Measurements from ENCODE around the gene HLA-DPA1. TPM values are rescaled to one million over a fixed set of nuclear protein-coding genes. Genes with fewer than 3 reads are reported as not detected.
A peak's percentile ranks its signal among the peaks of the same experiment; 100 is the strongest.

HLA-DPA1 gene
- total and polyA plus RNA-seq, 10 of the 15 experiments (the other 5 are each of a cell fraction or from before 2014, with no cell fraction given) = 508 to 1,640 (median 829) TPM

DNA sequence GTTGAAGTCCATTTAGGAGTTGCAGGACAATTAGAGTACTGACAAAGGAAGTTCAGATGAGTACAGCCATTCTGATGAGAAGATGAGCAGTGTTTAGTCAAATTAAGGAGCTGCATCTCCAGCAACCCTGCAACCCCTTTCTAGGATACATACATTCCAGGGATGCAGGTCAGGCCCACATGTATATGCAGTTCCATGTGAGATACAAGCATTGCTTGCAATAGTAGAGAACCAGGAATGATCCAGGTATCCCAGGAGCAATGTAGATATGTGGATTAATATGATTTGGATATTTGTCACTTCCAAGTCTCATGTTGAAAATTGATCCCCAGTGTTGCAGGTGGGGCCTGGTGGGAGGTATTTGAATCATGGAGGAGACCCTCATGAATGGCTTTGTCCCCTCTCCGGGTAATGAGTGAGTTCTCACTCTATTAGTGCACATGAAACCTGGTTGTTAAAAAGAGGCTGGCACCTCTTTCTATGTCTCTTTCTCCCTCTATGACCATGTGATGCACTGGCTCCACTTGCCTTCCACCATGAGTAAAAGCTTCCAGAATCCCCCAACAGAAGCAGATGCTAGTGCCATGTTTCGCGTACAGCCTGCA is 6.4 kb downstream of the HLA-DPA1 start (continued):
- TF ChIP-seq POLR2A (IDR thresholded peaks at IDR 0.05; ENCODE audit: low read depth, low read length) (0 out of 2 replicates have a peak, but pooled peaks have one; percentile 29), NBN (IDR thresholded peaks at IDR 0.05) (no peak), NR2F1 (conservative IDR thresholded peaks at IDR 0.05) (no peak), SIX5 (IDR thresholded peaks at IDR 0.05; ENCODE audit: low read depth, low read length, severe bottlenecking) (no peak)
- TF ChIP-seq, protein P1, sequence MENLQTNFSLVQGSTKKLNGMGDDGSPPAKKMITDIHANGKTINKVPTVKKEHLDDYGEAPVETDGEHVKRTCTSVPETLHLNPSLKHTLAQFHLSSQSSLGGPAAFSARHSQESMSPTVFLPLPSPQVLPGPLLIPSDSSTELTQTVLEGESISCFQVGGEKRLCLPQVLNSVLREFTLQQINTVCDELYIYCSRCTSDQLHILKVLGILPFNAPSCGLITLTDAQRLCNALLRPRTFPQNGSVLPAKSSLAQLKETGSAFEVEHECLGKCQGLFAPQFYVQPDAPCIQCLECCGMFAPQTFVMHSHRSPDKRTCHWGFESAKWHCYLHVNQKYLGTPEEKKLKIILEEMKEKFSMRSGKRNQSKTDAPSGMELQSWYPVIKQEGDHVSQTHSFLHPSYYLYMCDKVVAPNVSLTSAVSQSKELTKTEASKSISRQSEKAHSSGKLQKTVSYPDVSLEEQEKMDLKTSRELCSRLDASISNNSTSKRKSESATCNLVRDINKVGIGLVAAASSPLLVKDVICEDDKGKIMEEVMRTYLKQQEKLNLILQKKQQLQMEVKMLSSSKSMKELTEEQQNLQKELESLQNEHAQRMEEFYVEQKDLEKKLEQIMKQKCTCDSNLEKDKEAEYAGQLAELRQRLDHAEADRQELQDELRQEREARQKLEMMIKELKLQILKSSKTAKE (IDR thresholded peaks at IDR 0.05; ENCODE audit: low read depth, poor library complexity, severe bottlenecking) = no peak

DNA sequence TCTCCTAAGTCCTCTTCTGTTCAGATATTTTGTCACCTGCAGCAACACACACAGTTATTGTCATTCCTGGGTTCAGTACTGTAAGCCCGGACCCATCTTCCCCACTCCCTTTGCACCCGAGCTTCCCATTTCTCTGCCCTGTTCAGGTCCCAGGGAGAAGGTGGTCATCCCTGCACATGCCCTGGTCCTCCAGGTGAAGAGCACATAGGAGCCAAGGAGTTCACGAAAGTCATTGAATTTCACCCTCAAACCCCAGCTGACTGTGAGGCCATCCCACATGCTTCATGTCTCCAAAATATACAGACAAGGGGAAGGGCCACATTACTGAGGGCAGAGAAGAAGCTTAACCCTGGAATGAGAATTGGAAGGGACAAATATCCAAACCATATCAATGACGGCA is 8.1 kb downstream of the HLA-DPA1 start:
- Histone ChIP-seq H4K20me1 (ENCODE audit: control insufficient read depth, insufficient read depth) (no peaks in the 10 kb centered on the region), H2AFZ (ENCODE audit: control insufficient read depth, low read depth, low read length) (no peak overlapping the region), H3K9me3 (replicated peaks; ENCODE audit: control insufficient read depth, insufficient read depth, low read length) (peaks cover 7% of the 10 kb centered on the region), H3K27ac (ENCODE audit: control insufficient read depth, insufficient read depth) (no peak overlapping the region), H3K4me2 (ENCODE audit: control insufficient read depth, insufficient read depth) (no peak overlapping the region), H3K79me2 (ENCODE audit: control insufficient read depth, insufficient read depth, low read length) (peaks cover 20% of the 10 kb centered on the region), H3K4me1 (ENCODE audit: control insufficient read depth, insufficient read depth, low read length) (0 out of 2 replicates have a peak, but pooled peaks cover 5% of the 10 kb centered on the region), H3K4me3 (no peak overlapping the region), H3K36me3 (ENCODE audit: control insufficient read depth in 2 of 2, insufficient read depth in 2 of 2, low read length in 1 of 2) (peaks cover 11 to 34% of the 10 kb centered on the region in 2 experiments), H3K9ac (ENCODE audit: control insufficient read depth, insufficient read depth, low read length) (no peak overlapping the region), H3K27me3 (replicated peaks in 1 of 2; ENCODE audit: control insufficient read depth in 2 of 2, insufficient read depth in 2 of 2, low read length in 1 of 2) (no peaks in the 10 kb centered on the region)
- ChIA-PET SMC1A (ENCODE audit: uncharacterized antibody, unreplicated experiment) (interaction anchor here (1.5 to 2.8 kb wide), 3 partner anchors 10 to 17 kb away, joined by 3 to 7 read pairs (median 5); partner anchors contain the start of gene HLA-DPB1), RAD21 (ENCODE audit: unreplicated experiment) (interaction anchor here (1.5 to 1.6 kb wide), 2 partner anchors 8 to 49 kb away, joined by 3 to 5 read pairs; partner anchors contain the start of gene HLA-DPA1), POLR2A (interaction anchor here (1.1 to 2.2 kb wide), 5 partner anchors 8 to 48 kb away, joined by 4 to 6 read pairs (median 5); partner anchors contain the start of gene HLA-DPA1), CTCF (interaction anchor here (1.3 kb wide), 1 partner anchor 48 kb away, joined by 3 read pairs; no protein-coding TSS in a partner anchor)
- TF ChIP-seq POLR2A (IDR thresholded peaks at IDR 0.05; ENCODE audit: low read depth, low read length) = 0 out of 2 replicates have a peak, but pooled peaks have one; percentile 14
- TF ChIP-seq, protein P2, sequence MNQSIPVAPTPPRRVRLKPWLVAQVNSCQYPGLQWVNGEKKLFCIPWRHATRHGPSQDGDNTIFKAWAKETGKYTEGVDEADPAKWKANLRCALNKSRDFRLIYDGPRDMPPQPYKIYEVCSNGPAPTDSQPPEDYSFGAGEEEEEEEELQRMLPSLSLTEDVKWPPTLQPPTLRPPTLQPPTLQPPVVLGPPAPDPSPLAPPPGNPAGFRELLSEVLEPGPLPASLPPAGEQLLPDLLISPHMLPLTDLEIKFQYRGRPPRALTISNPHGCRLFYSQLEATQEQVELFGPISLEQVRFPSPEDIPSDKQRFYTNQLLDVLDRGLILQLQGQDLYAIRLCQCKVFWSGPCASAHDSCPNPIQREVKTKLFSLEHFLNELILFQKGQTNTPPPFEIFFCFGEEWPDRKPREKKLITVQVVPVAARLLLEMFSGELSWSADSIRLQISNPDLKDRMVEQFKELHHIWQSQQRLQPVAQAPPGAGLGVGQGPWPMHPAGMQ (IDR thresholded peaks at IDR 0.05; ENCODE audit: borderline replicate concordance) = no peak
- DNase-seq (ENCODE audit: low read depth, low spot score) (no peak), ATAC-seq (no peak), FAIRE-seq (no peak)
- intact Hi-C loops (cut with micrococcal nuclease; ENCODE audit: unreplicated experiment) (no loop called here), in situ Hi-C loops (cut with MboI) (loop anchor here (25.0 kb wide), 1 partner anchor 1597 kb away; no protein-coding TSS in a partner anchor)
- WGBS (ENCODE audit: insufficient coverage, insufficient replicate concordance, low lambda C conversion rate, missing lambda C conversion rate) = 61% methylated on average over 4 of the region's 4 CpGs
- BruUV-seq (replicated peaks) = no TSS peak

Data from GM12878 (cell line).